Kidney (tissue), 14 donors: ENCODE results near the gene CCDC146. TPM values are rescaled to one million over a fixed set of nuclear protein-coding genes. Genes with fewer than 3 reads are reported as not detected.

Experiments
- DNase-seq, 5 donors: peaks; one replicate each; pipeline ENCODE4 v3.0.0-alpha.2; 2013 to 2020
- FAIRE-seq: peaks from 2 replicates; lab custom pipeline; 2012; peaks lifted over from hg19 to GRCh38; lab: Jason Lieb, UNC
- H3K27ac ChIP-seq, 2 donors: one replicate each; pipeline ENCODE4 v1.7.0; 2013; ENCODE audit warnings: low read depth in 2 of 2, low read length in 2 of 2, inconsistent platforms in 1 of 2
- H3K27me3 ChIP-seq: one replicate; pipeline ENCODE4 v1.7.1; 2013; ENCODE audit warnings: low read length, inconsistent platforms; ENCODE audit not compliant: control insufficient read depth, insufficient read depth
- H3K36me3 ChIP-seq, 3 donors: one replicate each; pipeline versions ENCODE4 v1.7.0 to v1.7.1; 2013; ENCODE audit warnings: low read length in 3 of 3, control low read depth in 1 of 3, inconsistent platforms in 1 of 3; ENCODE audit not compliant: insufficient read depth in 3 of 3, control insufficient read depth in 2 of 3
- H3K4me1 ChIP-seq, 3 donors: one replicate each; pipeline versions ENCODE4 v1.7.0 to v1.7.1; 2013; ENCODE audit warnings: low read length in 3 of 3, inconsistent platforms in 1 of 3, low read depth in 1 of 3; ENCODE audit not compliant: control insufficient read depth in 2 of 3, insufficient read depth in 2 of 3
- H3K4me3 ChIP-seq, 3 donors: one replicate each; pipeline versions ENCODE4 v1.7.0 to v1.8.1; 2013; ENCODE audit warnings: low read length in 3 of 3, control low read depth in 1 of 3, inconsistent platforms in 1 of 3
- H3K9ac ChIP-seq, 3 donors: one replicate each; pipeline versions ENCODE4 v1.7.0 to v1.7.1; 2013; ENCODE audit warnings: low read length in 3 of 3, control low read depth in 1 of 3, inconsistent platforms in 1 of 3
- H3K9me3 ChIP-seq, 3 donors: one replicate each; pipeline versions ENCODE4 v1.7.0 to v1.7.1; 2013; ENCODE audit warnings: low read length in 3 of 3, control low read depth in 1 of 3, inconsistent platforms in 1 of 3; ENCODE audit not compliant: control insufficient read depth in 2 of 3, insufficient read depth in 1 of 3
- CTCF ChIP-seq: IDR thresholded peaks from 3 replicates; pipeline ENCODE4 v1.5.1; 2012; ENCODE audit warnings: mild to moderate bottlenecking, moderate library complexity, borderline replicate concordance; ENCODE audit not compliant: insufficient read depth; ENCODE audit errors: extremely low read depth
- intact Hi-C: fragments of 100-400 bp; cut with DNase I; formaldehyde crosslinking; loops from one replicate; pipeline ENCODE4 v1.11.1; 2022
- polyA plus RNA-seq: library from polyadenylated mRNA; stranded (reverse); fragments of 350-450 nt; fragmentation: Illumina TruSeq; extraction: RNeasy Lipid Tissue Mini Kit (QIAGEN cat#74804); gene quantifications from one replicate; pipeline ENCODE4 v1.2.3, GENCODE V29; 2014; ENCODE audit warnings: low read depth, low replicate concordance; ENCODE audit not compliant: insufficient read depth
- total RNA-seq: library from RNA; stranded (reverse); fragmentation: NEBNext Ultra II Directional; extraction: Animal tissue kit (Norgen Biotek cat#: 25700); gene quantifications from one replicate; pipeline ENCODE4 v1.2.1, GENCODE V29; 2021
- donor health status: control.
- donor health status: control.
- donor health status: control.
- donor health status: control.
- donor health status: control.
- donor health status: DM: yes; HTN: yes; CAD: no.
- donor health status: Normal renal cell carcinoma (clear cell type).

Gene CCDC146
- total and polyA plus RNA-seq, 2 donors from 2014 or later = 8.8 to 15.4 TPM

DNA sequence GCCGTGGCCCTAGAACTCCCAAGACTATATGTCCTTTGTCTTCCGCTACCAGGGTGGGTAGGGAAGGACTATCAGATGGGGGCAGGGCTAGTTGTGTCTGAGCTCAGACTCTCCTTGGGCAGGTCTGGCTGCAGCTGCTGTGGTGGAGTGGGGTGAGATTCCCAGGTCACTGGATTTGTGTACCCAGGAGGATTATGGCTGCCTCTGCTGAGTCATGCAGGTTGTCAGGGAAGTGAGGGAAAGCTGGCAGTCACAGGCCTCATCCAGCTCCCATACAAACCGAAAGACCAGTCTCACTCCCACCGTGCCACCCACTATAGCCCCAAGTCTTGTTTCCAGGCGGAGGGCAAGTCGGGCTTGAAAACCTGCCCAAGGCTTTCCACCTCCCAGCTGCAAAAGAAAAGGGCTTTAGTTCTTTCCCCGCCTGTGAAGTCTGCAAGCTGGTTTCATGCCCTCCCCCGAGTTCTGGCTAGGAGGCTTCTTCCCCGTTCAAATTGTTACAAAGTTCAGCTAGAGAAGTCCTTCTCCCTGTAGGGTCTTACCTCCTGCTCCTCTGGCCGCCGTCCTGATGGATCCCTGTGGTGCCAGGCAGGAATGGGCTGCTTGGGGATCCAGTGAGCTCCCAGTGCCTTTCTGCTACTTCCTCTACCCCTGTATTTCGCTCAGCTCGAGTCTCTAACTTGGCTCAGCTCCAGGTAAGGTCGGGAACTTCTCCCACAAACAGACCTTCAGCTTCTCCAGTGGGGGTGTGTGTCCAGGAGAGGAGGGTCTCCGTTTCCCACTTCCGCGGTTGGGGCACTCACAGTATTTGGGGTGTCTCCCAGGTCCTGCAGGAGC, 184.0 kb downstream of the CCDC146 start:
- no peaks in the 10 kb centered on the region for H3K9me3 ChIP-seq
- H3K9ac ChIP-seq = no peak overlapping the region
- H3K36me3 ChIP-seq = no peaks in the 10 kb centered on the region
- peak in 1 of 5 donors; percentile 50 for DNase-seq
- no peak overlapping the region for H3K27ac ChIP-seq
- H3K4me3 ChIP-seq = no peak overlapping the region
- peaks cover 0 to 21% (median 10%) of the 10 kb centered on the region in 3 donors for H3K4me1 ChIP-seq
- intact Hi-C loops = no loop called here
- no peak for TF ChIP-seq CTCF
- no peak for FAIRE-seq
- H3K27me3 ChIP-seq = no peaks in the 10 kb centered on the region

DNA sequence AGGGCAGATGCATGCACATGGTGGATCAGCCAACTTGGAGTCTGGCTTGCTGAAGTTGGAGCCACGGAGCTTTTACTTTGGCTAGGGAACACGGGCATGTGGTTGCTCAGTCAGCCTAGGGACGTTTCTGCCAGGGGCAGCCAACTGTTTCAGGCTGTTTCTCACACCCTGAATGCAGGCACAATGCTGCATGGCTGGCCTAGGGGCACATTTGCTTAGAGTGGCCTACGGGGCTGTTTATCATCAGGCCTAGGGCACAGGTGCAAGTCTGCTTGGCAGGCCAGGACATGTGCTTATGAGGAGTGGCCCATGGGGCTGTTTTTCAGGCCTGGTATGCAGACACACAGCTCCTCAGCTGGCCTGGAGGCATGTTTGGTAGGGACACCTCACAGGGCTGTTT, 186.4 kb downstream of the CCDC146 start:
- H3K4me3 ChIP-seq = no peak overlapping the region
- peak in 1 of 5 donors; percentile 61 for DNase-seq
- TF ChIP-seq CTCF = no peak
- peaks cover 0 to 5% (median 0%) of the 10 kb centered on the region in 3 donors for H3K36me3 ChIP-seq
- H3K27me3 ChIP-seq = no peaks in the 10 kb centered on the region
- no peaks in the 10 kb centered on the region for H3K9me3 ChIP-seq
- no peak for FAIRE-seq
- no peak overlapping the region for H3K9ac ChIP-seq
- H3K4me1 ChIP-seq = peaks cover 0 to 21% (median 10%) of the 10 kb centered on the region in 3 donors
- peak overlapping the region; percentile 83 for H3K27ac ChIP-seq
- intact Hi-C loops = no loop called here

DNA sequence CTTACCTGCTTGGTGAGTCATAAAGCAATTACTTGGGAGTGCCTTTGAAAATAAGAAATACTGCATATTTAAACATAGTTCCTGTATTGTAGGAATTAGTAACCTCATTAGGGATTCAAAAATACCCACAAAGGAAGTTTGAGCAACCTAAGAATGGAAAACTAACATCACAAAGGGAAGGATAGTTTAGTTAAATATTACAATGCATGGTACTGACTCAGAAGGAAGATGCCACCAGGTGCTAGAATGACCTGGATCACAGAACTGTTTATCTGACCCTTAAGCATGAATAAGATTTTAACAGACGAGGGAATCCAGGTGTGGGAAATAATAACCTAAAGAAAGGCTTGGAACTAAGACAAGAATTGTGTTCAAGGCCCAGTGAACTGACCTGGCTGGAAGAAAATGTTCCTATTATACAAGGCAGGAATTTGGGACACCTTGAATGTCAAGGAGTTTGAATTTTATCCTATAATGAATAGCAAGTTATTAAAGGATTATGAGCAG, 187.4 kb downstream of the CCDC146 start:
- intact Hi-C loops = no loop called here
- TF ChIP-seq CTCF = no peak
- Histone ChIP-seq H3K27ac (peak overlapping the region in 1 of 2 donors; percentile 83), H3K4me3 (no peak overlapping the region), H3K9ac (no peak overlapping the region), H3K4me1 (peaks cover 0 to 21% (median 10%) of the 10 kb centered on the region in 3 donors), H3K27me3 (no peaks in the 10 kb centered on the region), H3K9me3 (no peaks in the 10 kb centered on the region), H3K36me3 (peaks cover 0 to 15% (median 0%) of the 10 kb centered on the region in 3 donors)
- no peak for DNase-seq
- FAIRE-seq = peak; percentile 21
